ENCODE measurements around the gene IL17A. TPM values are rescaled to one million over a fixed set of nuclear protein-coding genes. Genes with fewer than 3 reads are reported as not detected.

The IL17A gene
- not detected for total RNA-seq

DNA sequence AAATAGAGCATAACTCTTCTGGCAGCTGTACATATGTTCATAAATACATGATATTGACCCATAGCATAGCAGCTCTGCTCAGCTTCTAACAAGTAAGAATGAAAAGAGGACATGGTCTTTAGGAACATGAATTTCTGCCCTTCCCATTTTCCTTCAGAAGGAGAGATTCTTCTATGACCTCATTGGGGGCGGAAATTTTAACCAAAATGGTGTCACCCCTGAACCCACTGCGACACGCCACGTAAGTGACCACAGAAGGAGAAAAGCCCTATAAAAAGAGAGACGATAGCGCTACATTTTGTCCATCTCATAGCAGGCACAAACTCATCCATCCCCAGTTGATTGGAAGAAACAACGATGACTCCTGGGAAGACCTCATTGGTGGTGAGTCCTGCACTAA, at the start of gene IL17A:
TSS of gene IL17A (plus strand) at position 301 of the 400 bp plus-strand sequence. CDS start at position 358, 57 bp downstream.
- DNase-seq (no peak), ATAC-seq (no peak)
- CTCF ChIA-PET = no interaction called here
- Mint-ChIP-seq H3K9me3 (ENCODE audit: low read depth) (no peaks in the 10 kb centered on the region), H3K36me3 (no peaks in the 10 kb centered on the region), H3K27ac (no peak within 1 kb of the TSS), H3K4me1 (peaks cover 4% of the 10 kb centered on the region), H3K27me3 (peaks cover 80% of the 10 kb centered on the region), H3K4me3 (no peak within 1 kb of the TSS)

DNA sequence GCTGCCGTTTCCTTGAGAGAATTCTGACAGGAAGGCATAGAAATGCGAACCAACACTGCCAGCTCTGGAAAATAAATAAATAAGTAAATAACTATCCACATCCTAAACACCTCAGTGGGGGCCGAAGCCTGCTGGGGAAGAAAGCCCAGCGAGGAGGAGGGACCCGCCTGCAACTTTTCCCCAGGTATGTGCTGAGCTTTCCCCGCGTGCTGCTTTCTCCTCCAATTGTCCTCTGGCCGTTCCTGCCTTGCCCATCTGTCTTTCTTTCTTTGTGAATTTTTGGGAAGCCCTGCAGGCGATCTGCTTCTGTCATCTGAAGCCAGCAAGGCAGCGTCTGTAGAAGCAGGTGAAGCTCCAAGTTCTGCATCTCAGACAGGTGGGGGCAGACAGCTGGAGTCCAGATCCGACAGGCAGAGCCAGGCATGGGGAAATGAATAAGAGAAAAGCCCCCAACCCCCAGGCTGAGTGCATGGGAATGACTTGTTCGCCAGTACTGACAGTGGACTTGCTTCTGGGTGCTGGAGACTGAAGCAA, 49.2 kb upstream of the IL17A start:
- CTCF ChIA-PET = no interaction called here
- DNase-seq (no peak), ATAC-seq (no peak)
- Mint-ChIP-seq H3K27me3 (peaks cover 46% of the 10 kb centered on the region), H3K36me3 (no peaks in the 10 kb centered on the region), H3K27ac (no peak overlapping the region), H3K4me3 (no peak overlapping the region), H3K4me1 (no peaks in the 10 kb centered on the region), H3K9me3 (ENCODE audit: low read depth) (no peaks in the 10 kb centered on the region)

- CTCF ChIA-PET = interaction anchor here (0.6 kb wide), 1 partner anchor 125 kb away, joined by 3 read pairs; no protein-coding TSS in a partner anchor
- Mint-ChIP-seq H3K9me3 (ENCODE audit: low read depth) (no peaks in the 10 kb centered on the region), H3K36me3 (no peaks in the 10 kb centered on the region), H3K4me1 (no peaks in the 10 kb centered on the region), H3K4me3 (no peak overlapping the region), H3K27ac (no peak overlapping the region), H3K27me3 (peaks cover 56% of the 10 kb centered on the region)
- DNase-seq (no peak), ATAC-seq (no peak)
Measured at GRCh38 chr6:52138284-52138683, 47.9 kb upstream of the IL17A start.

GRCh38 chr6:52139985-52140680, 46.0 kb upstream of the IL17A start:
- no peak for ATAC-seq
- CTCF ChIA-PET = no interaction called here
- Mint-ChIP-seq H3K9me3 (ENCODE audit: low read depth) (no peaks in the 10 kb centered on the region), H3K36me3 (no peaks in the 10 kb centered on the region), H3K4me3 (no peak overlapping the region), H3K27ac (no peak overlapping the region), H3K4me1 (peaks cover 9% of the 10 kb centered on the region), H3K27me3 (peaks cover 66% of the 10 kb centered on the region)
- no peak for DNase-seq

DNA sequence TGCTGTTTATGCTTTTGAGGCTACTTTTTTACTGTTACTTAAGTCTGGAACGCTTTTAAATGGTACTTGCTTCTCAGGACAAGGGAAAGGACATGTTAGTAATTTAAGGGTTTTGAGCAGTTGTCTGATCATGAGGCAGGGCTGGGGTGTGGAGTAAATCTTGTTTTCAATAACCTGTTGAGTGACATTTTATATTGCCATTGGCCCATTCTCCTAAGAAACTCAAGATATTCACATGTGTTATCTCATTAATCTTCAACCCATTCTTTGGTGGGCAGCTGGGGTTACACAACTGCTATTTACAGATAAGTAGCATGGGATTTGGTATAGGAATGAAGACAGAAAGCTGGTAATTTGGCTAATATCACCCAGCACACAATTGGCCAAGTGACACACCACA, 44.6 kb upstream of the IL17A start:
- ATAC-seq (no peak), DNase-seq (no peak)
- no peak overlapping the region for H3K4me3 Mint-ChIP-seq
- H3K9me3 Mint-ChIP-seq (ENCODE audit: low read depth) = no peaks in the 10 kb centered on the region
- no peaks in the 10 kb centered on the region for H3K36me3 Mint-ChIP-seq
- no peak overlapping the region for H3K27ac Mint-ChIP-seq
- peaks cover 10% of the 10 kb centered on the region for H3K4me1 Mint-ChIP-seq
- peaks cover 68% of the 10 kb centered on the region for H3K27me3 Mint-ChIP-seq
- CTCF ChIA-PET = no interaction called here

GRCh38 chr6:52142556-52142955, 43.6 kb upstream of the IL17A start:
- ATAC-seq (no peak), DNase-seq (no peak)
- CTCF ChIA-PET = no interaction called here
- no peaks in the 10 kb centered on the region for H3K9me3 Mint-ChIP-seq (ENCODE audit: low read depth)
- H3K27me3 Mint-ChIP-seq = peaks cover 71% of the 10 kb centered on the region
- H3K4me1 Mint-ChIP-seq = peaks cover 10% of the 10 kb centered on the region
- no peak overlapping the region for H3K4me3 Mint-ChIP-seq
- no peaks in the 10 kb centered on the region for H3K36me3 Mint-ChIP-seq
- H3K27ac Mint-ChIP-seq = no peak overlapping the region

DNA sequence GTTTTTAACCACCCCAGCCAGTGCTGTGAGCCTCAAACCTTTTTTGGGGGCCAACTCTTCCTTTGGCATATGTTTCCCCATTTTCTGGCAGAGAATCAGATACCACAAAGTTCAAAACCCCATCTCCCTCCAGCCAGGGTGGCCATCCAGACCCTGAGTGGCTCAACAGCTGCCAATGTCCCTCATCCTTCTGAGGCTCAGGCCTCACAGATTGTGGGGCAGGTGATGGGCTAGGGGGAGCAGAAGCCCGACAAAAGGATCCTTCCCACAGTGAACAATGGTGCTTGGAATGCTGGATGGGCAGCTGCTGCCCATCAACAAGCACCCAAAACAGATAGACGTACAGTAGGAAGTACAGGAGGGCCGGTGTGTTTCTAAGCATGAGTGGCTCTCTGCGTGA, 42.6 kb upstream of the IL17A start:
- ATAC-seq = no peak
- DNase-seq = no peak
- H3K4me3 Mint-ChIP-seq = no peak overlapping the region
- CTCF ChIA-PET = no interaction called here
- peaks cover 10% of the 10 kb centered on the region for H3K4me1 Mint-ChIP-seq
- H3K27ac Mint-ChIP-seq = no peak overlapping the region
- peaks cover 70% of the 10 kb centered on the region for H3K27me3 Mint-ChIP-seq
- H3K36me3 Mint-ChIP-seq = no peaks in the 10 kb centered on the region
- no peaks in the 10 kb centered on the region for H3K9me3 Mint-ChIP-seq (ENCODE audit: low read depth)

DNA sequence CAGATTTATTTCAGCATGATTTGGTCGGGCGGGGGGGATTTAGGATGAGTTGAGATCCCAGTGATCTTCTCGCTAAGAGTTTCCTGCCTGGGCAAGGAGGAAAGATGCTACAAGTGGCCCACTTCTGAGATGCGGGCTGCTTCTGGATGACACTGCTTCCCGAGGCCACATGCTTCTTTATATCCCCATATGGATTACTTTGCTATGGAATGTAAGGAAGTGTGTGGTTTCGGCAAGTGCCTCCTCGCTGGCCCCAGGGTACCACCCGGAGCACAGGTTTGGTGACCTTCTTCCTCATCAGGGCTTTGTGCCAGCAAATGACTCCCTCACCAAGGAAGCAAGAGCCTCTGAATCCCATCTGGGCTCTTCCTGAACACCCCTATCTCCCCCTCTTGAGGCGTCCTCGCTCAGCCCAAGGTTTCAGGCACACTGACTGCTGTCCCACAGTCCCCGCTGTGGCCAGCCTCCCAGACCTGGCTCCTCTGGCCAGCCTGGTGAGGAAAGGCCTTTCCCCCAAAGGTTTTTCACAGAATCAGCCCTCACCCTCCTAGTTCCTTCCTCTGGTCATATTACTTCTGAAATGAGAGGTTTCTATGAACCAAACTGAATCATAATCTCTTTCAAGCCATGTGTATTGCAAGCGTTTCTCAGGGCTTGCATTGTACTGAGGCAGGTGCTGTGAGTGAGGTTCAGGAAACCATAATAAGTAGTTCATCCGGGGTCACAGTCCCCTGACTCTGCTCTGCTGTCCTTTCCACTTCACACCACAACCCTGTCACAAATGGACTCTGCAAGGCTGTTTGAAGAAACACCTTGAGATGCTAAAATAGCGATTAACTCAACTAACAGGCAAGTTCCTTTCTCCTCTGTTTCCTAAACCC, 41.7 kb upstream of the IL17A start:
- no peaks in the 10 kb centered on the region for H3K36me3 Mint-ChIP-seq
- peaks cover 10% of the 10 kb centered on the region for H3K4me1 Mint-ChIP-seq
- CTCF ChIA-PET = no interaction called here
- H3K27ac Mint-ChIP-seq = no peak overlapping the region
- no peak overlapping the region for H3K4me3 Mint-ChIP-seq
- DNase-seq = no peak
- ATAC-seq = peak; percentile 57
- H3K9me3 Mint-ChIP-seq (ENCODE audit: low read depth) = no peaks in the 10 kb centered on the region
- H3K27me3 Mint-ChIP-seq = peaks cover 74% of the 10 kb centered on the region

DNA sequence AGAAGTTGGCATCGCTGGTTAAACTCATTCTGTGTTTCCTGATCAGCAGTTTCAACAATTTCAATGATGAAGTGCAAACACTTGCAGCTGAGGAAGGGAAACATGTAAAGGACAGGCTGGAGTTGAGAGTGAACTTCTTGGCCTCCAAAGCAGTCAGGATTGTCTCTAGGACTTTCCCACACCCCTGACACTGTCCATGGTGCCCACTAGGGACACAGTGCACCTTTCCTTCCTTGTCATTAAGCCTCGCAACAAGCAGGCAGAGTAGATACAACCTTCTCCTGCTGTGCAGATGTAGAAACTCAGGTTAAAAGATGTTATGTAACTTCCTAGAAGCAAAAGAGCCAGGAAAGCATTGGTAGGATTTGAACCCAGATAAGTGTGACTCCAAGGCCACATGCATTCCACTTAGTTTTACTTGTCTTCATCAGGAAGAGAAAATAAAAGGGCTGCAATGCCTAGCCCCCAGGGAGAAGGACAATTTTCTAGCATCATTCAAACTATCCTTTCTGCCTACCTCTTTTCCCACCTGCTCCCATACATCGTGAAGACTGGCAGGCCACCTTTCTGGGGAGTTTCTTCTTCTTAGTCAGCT, 39.2 kb upstream of the IL17A start:
- H3K27me3 Mint-ChIP-seq = peaks cover 70% of the 10 kb centered on the region
- ATAC-seq (no peak), DNase-seq (no peak)
- no peak overlapping the region for H3K27ac Mint-ChIP-seq
- CTCF ChIA-PET = no interaction called here
- no peaks in the 10 kb centered on the region for H3K36me3 Mint-ChIP-seq
- H3K4me3 Mint-ChIP-seq = no peak overlapping the region
- peaks cover 10% of the 10 kb centered on the region for H3K4me1 Mint-ChIP-seq
- no peaks in the 10 kb centered on the region for H3K9me3 Mint-ChIP-seq (ENCODE audit: low read depth)

- DNase-seq (no peak), ATAC-seq (no peak)
- Mint-ChIP-seq H3K27me3 (peaks cover 68% of the 10 kb centered on the region), H3K36me3 (no peaks in the 10 kb centered on the region), H3K27ac (no peak overlapping the region), H3K4me3 (no peak overlapping the region), H3K4me1 (peaks cover 10% of the 10 kb centered on the region), H3K9me3 (ENCODE audit: low read depth) (no peaks in the 10 kb centered on the region)
- CTCF ChIA-PET = no interaction called here
Measured at GRCh38 chr6:52149076-52149475, 37.1 kb upstream of the IL17A start.

DNA sequence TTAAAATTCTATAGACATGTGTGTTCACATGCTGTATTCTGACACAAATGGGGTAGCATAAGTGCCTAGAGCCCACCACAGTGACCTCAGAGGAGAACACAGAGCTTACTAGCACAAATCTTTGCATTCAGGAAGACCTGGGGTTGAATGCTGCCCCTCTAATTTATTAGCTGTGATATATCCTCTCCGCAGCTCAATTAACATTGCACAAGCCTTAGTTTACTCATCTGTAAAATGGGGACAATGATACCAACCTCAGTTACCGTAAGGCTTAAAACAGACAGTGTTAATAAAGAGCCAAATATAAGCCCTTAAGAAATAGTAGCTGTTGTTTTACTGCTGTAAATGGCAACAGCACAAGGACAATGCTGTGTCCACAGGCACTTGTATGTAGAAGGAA, 36.2 kb upstream of the IL17A start:
- H3K27me3 Mint-ChIP-seq = peaks cover 67% of the 10 kb centered on the region
- H3K27ac Mint-ChIP-seq = no peak overlapping the region
- H3K4me3 Mint-ChIP-seq = no peak overlapping the region
- CTCF ChIA-PET = no interaction called here
- no peak for ATAC-seq
- no peaks in the 10 kb centered on the region for H3K36me3 Mint-ChIP-seq
- no peak for DNase-seq
- H3K4me1 Mint-ChIP-seq = peaks cover 4% of the 10 kb centered on the region
- no peaks in the 10 kb centered on the region for H3K9me3 Mint-ChIP-seq (ENCODE audit: low read depth)

- ATAC-seq (no peak), DNase-seq (no peak)
- Mint-ChIP-seq H3K36me3 (no peaks in the 10 kb centered on the region), H3K27me3 (peaks cover 68% of the 10 kb centered on the region), H3K9me3 (ENCODE audit: low read depth) (no peaks in the 10 kb centered on the region), H3K4me1 (peaks cover 16% of the 10 kb centered on the region), H3K27ac (no peak overlapping the region), H3K4me3 (no peak overlapping the region)
- CTCF ChIA-PET = no interaction called here
Measured at GRCh38 chr6:52152070-52152423, 34.1 kb upstream of the IL17A start.

DNA sequence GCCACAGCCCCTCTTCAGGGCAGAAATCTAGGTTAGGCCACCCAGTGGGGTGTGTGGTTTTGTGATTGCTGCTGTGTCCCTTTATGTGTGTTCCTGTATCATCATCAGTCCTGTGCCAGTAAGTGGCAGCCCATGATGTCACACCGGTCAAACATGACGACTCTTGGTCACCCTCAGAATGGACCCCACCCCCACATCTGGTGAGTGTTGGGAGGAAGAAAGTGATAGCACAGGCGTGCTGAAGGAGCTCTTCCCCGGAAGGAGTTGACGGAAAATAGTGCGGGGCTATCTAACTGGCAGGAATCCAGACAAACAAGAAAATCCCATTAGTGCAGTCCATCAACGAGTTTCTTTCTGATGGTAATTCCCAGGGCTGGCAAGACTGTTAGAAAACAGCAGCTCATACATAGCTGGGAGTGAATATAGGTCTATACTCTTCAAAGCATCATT, 33.4 kb upstream of the IL17A start:
- no peak overlapping the region for H3K4me3 Mint-ChIP-seq
- H3K27me3 Mint-ChIP-seq = peaks cover 70% of the 10 kb centered on the region
- H3K9me3 Mint-ChIP-seq (ENCODE audit: low read depth) = no peaks in the 10 kb centered on the region
- no peak for DNase-seq
- H3K4me1 Mint-ChIP-seq = peaks cover 21% of the 10 kb centered on the region
- no peak overlapping the region for H3K27ac Mint-ChIP-seq
- ATAC-seq = no peak
- CTCF ChIA-PET = no interaction called here
- H3K36me3 Mint-ChIP-seq = no peaks in the 10 kb centered on the region

Data from activated CD8-positive, alpha-beta memory T cell treated with anti-CD3 and anti-CD28 coated beads, Interleukin-2, amount 10 ng/mL, durations not matched to agents 7 days and 5 days (primary cell).